Stimulated activated naive CD8-positive, alpha-beta T cell treated with anti-CD3 and anti-CD28 coated beads, Interleukin-15, amount 100 ng/mL, for 72 hours (primary cell): Measurements from ENCODE around the gene FANCC.

ENCODE experiments used
- ATAC-seq: fragments of 150-1000 bp; cut with Tn5 transposase; 2 replicates; pipeline ENCODE4 v1.10.0; 2021; ENCODE audit warnings: mild to moderate bottlenecking, moderate library complexity
- DNase-seq, 2 donors: peaks; one replicate each; pipeline ENCODE4 v3.0.0; 2021 to 2022
- H3K27ac Mint-ChIP-seq, 2 donors: one replicate each; pipeline ENCODE4 v1.8.0; 2022; ENCODE audit warnings: mild to moderate bottlenecking in 2 of 2, mixed read lengths in 2 of 2, moderate library complexity in 2 of 2
- H3K27me3 Mint-ChIP-seq: one replicate; pipeline ENCODE4 v1.8.0; 2022; ENCODE audit warnings: mixed read lengths
- H3K4me1 Mint-ChIP-seq: one replicate; pipeline ENCODE4 v1.8.0; 2022; ENCODE audit warnings: mild to moderate bottlenecking, mixed read lengths
- H3K4me3 Mint-ChIP-seq, 2 donors: one replicate each; pipeline ENCODE4 v1.8.0; 2022; ENCODE audit warnings: mild to moderate bottlenecking in 2 of 2, mixed read lengths in 2 of 2, moderate library complexity in 1 of 2
- H3K9me3 Mint-ChIP-seq, 2 donors: one replicate each; pipeline ENCODE4 v1.8.0; 2022; ENCODE audit warnings: mixed read lengths in 2 of 2

FANCC gene

DNA sequence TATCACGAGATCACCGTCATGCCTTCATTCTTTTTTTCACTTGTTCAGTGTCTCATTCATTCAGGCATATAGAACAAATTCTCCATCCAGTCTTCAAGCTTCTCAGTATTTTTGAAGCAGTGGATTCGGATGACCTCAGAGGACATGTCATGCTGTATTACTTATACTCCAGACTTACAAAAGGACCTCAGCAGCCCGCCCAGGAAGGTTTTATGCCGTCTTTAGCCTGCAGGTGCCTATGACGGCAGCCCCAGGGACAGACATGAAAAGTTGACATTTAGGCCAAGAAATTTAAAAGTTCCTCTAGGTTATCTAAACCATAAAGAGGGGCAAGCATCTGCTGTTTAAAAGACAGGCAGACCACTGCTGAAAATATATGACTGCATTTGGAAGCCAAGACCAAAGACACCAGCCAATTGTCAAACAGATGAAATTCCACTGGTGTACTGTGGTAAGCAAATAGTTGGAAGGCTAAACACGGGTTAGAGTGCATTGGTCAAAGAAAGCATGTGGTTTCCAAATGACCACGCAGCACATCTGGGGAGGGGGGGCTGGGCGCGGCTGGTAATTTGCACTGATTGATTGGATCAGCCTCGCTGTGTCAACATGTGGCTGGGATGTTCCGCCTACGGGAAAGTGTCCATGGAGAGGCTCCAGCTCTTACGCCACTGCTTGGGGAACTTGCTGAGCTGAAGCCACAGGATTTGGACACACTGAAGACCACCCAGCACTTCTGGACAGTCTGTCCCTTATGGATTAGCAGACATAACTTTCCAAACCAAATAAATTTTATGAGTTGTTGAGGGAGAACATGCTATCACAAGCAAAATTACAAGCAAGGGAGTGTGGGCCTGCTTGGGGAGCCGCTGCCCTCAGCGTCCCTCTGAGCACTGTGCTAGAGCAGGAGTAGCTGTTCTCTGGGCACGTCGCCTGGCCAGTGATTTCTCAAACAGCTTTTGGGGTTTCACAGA lies 173.6 kb downstream of the FANCC start:
- H3K9me3 Mint-ChIP-seq, result no peaks in the 10 kb centered on the region
- no peak for DNase-seq
- H3K4me3 Mint-ChIP-seq, result no peak overlapping the region
- H3K27ac Mint-ChIP-seq, result no peak overlapping the region
- H3K27me3 Mint-ChIP-seq, result no peaks in the 10 kb centered on the region
- no peaks in the 10 kb centered on the region for H3K4me1 Mint-ChIP-seq
- no peak for ATAC-seq

GRCh38 chr9:95142728-95143127 lies 174.8 kb downstream of the FANCC start:
- ATAC-seq (no peak), DNase-seq (no peak)
- Mint-ChIP-seq H3K4me3 (no peak overlapping the region), H3K4me1 (no peaks in the 10 kb centered on the region), H3K27me3 (no peaks in the 10 kb centered on the region), H3K9me3 (no peaks in the 10 kb centered on the region), H3K27ac (peak overlapping the region in 1 of 2 donors; percentile 55)

- no peak for ATAC-seq
- H3K4me1 Mint-ChIP-seq, result no peaks in the 10 kb centered on the region
- H3K27ac Mint-ChIP-seq, result no peak overlapping the region
- no peak for DNase-seq
- H3K4me3 Mint-ChIP-seq, result no peak overlapping the region
- no peaks in the 10 kb centered on the region for H3K27me3 Mint-ChIP-seq
- H3K9me3 Mint-ChIP-seq, result no peaks in the 10 kb centered on the region
Observed at GRCh38 chr9:95142315-95142714, 175.2 kb downstream of the FANCC start.

- no peaks in the 10 kb centered on the region for H3K4me1 Mint-ChIP-seq
- H3K9me3 Mint-ChIP-seq, result no peaks in the 10 kb centered on the region
- DNase-seq (no peak), ATAC-seq (no peak)
- no peak overlapping the region for H3K27ac Mint-ChIP-seq
- H3K4me3 Mint-ChIP-seq, result no peak overlapping the region
- no peaks in the 10 kb centered on the region for H3K27me3 Mint-ChIP-seq
Observed at GRCh38 chr9:95140821-95141220, 176.7 kb downstream of the FANCC start.

- ATAC-seq, result no peak
- Mint-ChIP-seq H3K9me3 (no peaks in the 10 kb centered on the region), H3K4me3 (no peak overlapping the region), H3K4me1 (no peaks in the 10 kb centered on the region), H3K27ac (no peak overlapping the region), H3K27me3 (no peaks in the 10 kb centered on the region)
- no peak for DNase-seq
Observed at GRCh38 chr9:95139126-95139525, 178.4 kb downstream of the FANCC start.

GRCh38 chr9:95138474-95138873 lies 179.0 kb downstream of the FANCC start:
- Mint-ChIP-seq H3K4me3 (no peak overlapping the region), H3K27ac (no peak overlapping the region), H3K27me3 (no peaks in the 10 kb centered on the region), H3K9me3 (no peaks in the 10 kb centered on the region), H3K4me1 (no peaks in the 10 kb centered on the region)
- DNase-seq (no peak), ATAC-seq (no peak)

DNA sequence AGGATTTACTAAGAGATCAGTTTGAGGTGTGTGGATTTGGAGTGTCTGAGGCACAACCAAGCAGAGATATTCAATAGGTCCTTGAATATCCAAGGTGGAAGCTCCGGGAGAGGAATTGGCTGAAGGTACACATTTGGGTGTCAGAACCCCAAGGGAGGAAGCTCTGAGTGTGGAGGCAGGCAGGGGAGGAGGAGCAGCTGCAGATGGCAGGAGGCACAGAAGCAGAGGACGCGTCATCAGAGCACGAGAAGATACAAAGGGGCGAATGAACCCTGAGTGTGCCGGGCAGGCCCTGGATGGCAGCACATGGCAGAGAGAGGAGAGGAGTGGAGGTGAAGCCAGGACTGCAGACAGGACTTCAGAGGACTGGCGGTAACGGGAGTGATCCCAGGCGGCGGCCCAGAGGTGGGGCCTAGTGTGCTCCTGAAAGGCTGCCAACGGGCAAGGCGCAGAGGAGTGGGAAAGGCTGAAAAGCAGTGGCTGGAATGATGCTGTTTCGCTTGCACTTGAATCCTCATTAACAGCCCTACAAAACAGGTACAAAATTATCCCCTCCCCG lies 179.8 kb downstream of the FANCC start:
- DNase-seq (no peak), ATAC-seq (no peak)
- no peak overlapping the region for H3K4me3 Mint-ChIP-seq
- no peak overlapping the region for H3K27ac Mint-ChIP-seq
- no peaks in the 10 kb centered on the region for H3K27me3 Mint-ChIP-seq
- no peaks in the 10 kb centered on the region for H3K4me1 Mint-ChIP-seq
- no peaks in the 10 kb centered on the region for H3K9me3 Mint-ChIP-seq

DNA sequence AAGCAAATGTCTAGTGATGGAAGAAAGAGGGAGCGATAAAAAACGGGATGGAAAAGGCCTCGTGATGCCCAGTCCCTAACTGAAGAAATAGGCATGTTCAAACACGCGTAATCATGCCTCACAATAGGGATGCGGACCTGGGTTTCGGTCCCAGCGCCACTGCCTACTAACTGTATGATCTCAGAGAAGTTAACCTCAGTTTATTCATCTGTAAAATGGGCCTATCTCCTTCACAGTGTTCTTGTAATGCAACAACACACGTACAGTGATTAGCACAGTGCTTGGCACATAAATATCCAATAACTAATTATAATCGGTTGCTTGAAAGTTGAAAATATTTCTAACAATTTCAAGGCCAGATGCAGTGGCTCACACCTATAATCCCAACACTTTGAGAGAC lies 181.8 kb downstream of the FANCC start:
- DNase-seq (no peak), ATAC-seq (no peak)
- H3K4me1 Mint-ChIP-seq, result no peaks in the 10 kb centered on the region
- H3K27ac Mint-ChIP-seq, result peak overlapping the region in 1 of 2 donors; percentile 61
- no peaks in the 10 kb centered on the region for H3K27me3 Mint-ChIP-seq
- no peaks in the 10 kb centered on the region for H3K9me3 Mint-ChIP-seq
- H3K4me3 Mint-ChIP-seq, result no peak overlapping the region

GRCh38 chr9:95134457-95134881 lies 183.0 kb downstream of the FANCC start:
- no peaks in the 10 kb centered on the region for H3K4me1 Mint-ChIP-seq
- H3K4me3 Mint-ChIP-seq, result no peak overlapping the region
- ATAC-seq, result no peak
- DNase-seq, result no peak
- H3K27ac Mint-ChIP-seq, result no peak overlapping the region
- H3K9me3 Mint-ChIP-seq, result no peaks in the 10 kb centered on the region
- H3K27me3 Mint-ChIP-seq, result no peaks in the 10 kb centered on the region

DNA sequence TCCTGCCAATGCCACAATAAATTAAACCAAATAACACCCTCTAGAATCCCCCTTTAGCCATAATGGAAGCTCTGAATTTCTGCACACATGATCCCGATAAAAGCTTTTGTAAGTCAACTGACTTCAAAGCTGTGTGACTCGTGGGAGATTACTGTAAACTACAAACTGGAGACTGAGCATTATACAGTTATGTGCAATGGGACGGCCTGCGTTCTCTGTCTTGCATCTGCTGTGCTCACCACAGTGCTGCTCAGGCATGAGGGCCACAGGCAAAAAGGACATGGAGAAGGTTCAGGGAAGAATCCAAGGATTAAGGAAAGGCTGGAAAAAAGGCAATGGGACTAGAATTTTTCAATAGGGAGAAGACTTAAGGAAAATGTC lies 184.2 kb downstream of the FANCC start:
- Mint-ChIP-seq H3K4me3 (no peak overlapping the region), H3K27me3 (no peaks in the 10 kb centered on the region), H3K27ac (no peak overlapping the region), H3K4me1 (no peaks in the 10 kb centered on the region), H3K9me3 (no peaks in the 10 kb centered on the region)
- ATAC-seq (no peak), DNase-seq (no peak)

GRCh38 chr9:95132366-95133324 lies 184.9 kb downstream of the FANCC start:
- Mint-ChIP-seq H3K27me3 (no peaks in the 10 kb centered on the region), H3K4me3 (no peak overlapping the region), H3K27ac (no peak overlapping the region), H3K4me1 (no peaks in the 10 kb centered on the region), H3K9me3 (no peaks in the 10 kb centered on the region)
- DNase-seq (no peak), ATAC-seq (no peak)

- Mint-ChIP-seq H3K27me3 (no peaks in the 10 kb centered on the region), H3K9me3 (no peaks in the 10 kb centered on the region), H3K4me1 (no peaks in the 10 kb centered on the region), H3K4me3 (no peak overlapping the region), H3K27ac (no peak overlapping the region)
- DNase-seq (peak; percentile 32 to 36), ATAC-seq (no peak)
Observed at GRCh38 chr9:95131023-95131943, 186.2 kb downstream of the FANCC start.

DNA sequence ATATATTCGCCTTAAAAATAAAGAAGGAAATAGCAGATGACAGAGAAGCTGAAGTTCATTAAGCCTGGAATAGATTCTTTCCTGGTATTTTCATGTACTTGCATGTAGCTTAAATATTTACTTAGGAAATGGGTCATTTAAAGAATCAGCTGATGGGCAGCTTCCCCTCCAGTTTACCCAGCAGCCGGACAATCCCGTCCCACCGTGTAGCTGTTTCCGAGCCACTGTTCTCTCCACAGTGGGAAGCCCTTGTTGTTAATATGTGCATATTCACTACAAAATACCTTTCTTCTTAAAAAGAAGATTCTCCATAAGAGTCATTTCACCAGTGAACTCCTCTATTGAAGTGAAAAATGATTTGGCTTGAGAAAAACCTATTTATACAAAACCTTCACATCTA lies 187.0 kb downstream of the FANCC start:
- ATAC-seq, result no peak
- Mint-ChIP-seq H3K27ac (peak overlapping the region in 1 of 2 donors; percentile 28), H3K4me1 (no peaks in the 10 kb centered on the region)

DNA sequence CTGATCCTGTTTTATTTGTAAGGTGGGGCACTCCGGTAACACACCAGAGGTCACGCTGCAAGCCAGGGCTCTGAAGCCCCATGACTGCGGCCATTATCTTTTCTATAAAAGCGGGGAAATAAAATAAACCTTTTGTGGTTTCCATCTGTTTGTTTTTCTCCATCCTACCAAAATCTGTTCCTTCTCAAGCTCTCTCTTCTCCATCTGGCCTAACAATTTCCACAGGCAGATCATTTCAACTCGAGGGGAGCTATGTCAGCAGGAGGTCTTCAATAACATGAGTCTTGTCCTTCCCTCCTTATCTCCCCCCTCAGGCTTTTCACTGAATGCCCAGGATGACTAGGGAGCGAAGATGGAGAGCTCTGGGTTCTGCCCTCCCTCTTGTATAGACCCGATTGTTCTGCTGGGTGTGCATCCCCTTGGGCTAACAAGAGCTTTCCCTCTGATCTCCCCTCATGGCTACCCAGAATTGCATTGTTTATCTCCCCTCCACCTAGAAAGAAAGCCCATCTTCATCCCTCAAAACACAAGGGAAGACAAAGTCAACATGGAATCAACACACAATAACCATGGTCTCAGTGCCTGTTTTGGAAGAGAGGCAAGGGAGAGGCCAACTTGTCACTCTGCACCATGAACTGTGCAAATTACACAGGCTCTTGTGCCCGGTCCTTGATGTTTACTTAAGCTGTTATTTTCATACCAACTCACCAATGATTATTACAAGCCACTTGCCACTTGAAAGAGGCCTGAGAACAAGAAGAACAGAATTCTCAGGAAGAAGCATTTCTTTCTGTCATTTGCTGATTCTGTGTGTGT lies 187.8 kb downstream of the FANCC start:
- DNase-seq, result no peak
- H3K9me3 Mint-ChIP-seq, result no peaks in the 10 kb centered on the region
- no peaks in the 10 kb centered on the region for H3K27me3 Mint-ChIP-seq
- no peaks in the 10 kb centered on the region for H3K4me1 Mint-ChIP-seq
- ATAC-seq, result no peak
- no peak overlapping the region for H3K4me3 Mint-ChIP-seq
- peak overlapping the region; percentile 5 to 35 for H3K27ac Mint-ChIP-seq

More for the DNA sequence above, 187.0 kb downstream of the FANCC start:
- Mint-ChIP-seq H3K4me3 (no peak overlapping the region), H3K9me3 (no peaks in the 10 kb centered on the region), H3K27me3 (no peaks in the 10 kb centered on the region)
- no peak for DNase-seq
